Loucy (cell line): ENCODE results near the gene SCFD2.

Source experiments
- EZH2phosphoT487 ChIP-seq: fragments of 200-600 bp; IDR thresholded peaks from 2 replicates; pipeline ENCODE4 v1.6.1; 2018; ENCODE audit warnings: antibody characterized with exemption, mild to moderate bottlenecking, moderate library complexity, borderline replicate concordance
- TF ChIP-seq, protein P1 (sequence below): fragments of 200-600 bp; sonication (generic); conservative IDR thresholded peaks from 2 replicates; pipeline ENCODE4 v1.5.1; 2014; ENCODE audit warnings: mild to moderate bottlenecking, antibody characterized with exemption, low read length

DNA sequence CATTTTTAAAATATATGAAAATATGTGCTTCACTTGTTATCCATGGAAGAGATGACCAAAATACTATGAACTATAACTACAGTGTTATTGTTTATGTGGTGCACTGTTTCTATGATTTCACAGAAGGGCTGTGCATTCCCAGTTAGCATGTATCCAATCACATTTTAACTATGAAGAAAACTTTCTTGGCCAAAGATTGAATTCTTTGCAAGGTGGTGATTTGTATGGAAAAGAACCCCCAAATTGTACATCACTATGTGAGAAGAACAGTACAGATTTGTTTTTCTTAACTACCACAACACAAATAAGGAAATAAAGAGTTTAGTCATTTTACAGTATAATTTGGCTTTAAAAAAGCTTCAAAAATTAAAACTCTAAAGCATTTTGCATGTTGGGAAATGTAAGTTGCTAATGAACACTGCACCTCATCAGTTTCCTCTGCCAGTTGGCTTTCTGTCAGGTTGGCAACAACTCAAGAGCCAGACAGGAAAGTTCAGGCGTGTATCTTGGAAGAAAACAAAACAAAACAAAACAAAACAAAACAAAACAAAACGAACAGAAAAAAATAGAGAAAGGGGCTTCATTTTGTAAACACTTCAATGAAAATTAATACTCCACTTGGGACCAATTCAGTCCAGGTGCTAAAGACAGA is 237.0 kb downstream of the SCFD2 start:
- TF ChIP-seq, protein P1, sequence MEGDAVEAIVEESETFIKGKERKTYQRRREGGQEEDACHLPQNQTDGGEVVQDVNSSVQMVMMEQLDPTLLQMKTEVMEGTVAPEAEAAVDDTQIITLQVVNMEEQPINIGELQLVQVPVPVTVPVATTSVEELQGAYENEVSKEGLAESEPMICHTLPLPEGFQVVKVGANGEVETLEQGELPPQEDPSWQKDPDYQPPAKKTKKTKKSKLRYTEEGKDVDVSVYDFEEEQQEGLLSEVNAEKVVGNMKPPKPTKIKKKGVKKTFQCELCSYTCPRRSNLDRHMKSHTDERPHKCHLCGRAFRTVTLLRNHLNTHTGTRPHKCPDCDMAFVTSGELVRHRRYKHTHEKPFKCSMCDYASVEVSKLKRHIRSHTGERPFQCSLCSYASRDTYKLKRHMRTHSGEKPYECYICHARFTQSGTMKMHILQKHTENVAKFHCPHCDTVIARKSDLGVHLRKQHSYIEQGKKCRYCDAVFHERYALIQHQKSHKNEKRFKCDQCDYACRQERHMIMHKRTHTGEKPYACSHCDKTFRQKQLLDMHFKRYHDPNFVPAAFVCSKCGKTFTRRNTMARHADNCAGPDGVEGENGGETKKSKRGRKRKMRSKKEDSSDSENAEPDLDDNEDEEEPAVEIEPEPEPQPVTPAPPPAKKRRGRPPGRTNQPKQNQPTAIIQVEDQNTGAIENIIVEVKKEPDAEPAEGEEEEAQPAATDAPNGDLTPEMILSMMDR = no peak
- TF ChIP-seq EZH2phosphoT487 = no peak
